NCI-H1436 treated with DMSO at 0.1 percent for 48 hours (cell line): ENCODE data around the gene PRSS53.
"Not testable (repeated sequence)": the region's sequence is repeated elsewhere in the genome, so short reads cannot be mapped to it uniquely, and the experiment has no call there.

ENCODE experiments used
- DNase-seq: peaks from one replicate; lab custom pipeline; 2025; lab: John Stamatoyannopoulos, UW

Gene PRSS53

GRCh38 chr16:31088459-31089183 is at the start of gene PRSS53:
TSS of gene PRSS53 (minus strand) at chr16:31088943. CDS start at chr16:31088809, 134 bp downstream.
- no peak for DNase-seq

DNA sequence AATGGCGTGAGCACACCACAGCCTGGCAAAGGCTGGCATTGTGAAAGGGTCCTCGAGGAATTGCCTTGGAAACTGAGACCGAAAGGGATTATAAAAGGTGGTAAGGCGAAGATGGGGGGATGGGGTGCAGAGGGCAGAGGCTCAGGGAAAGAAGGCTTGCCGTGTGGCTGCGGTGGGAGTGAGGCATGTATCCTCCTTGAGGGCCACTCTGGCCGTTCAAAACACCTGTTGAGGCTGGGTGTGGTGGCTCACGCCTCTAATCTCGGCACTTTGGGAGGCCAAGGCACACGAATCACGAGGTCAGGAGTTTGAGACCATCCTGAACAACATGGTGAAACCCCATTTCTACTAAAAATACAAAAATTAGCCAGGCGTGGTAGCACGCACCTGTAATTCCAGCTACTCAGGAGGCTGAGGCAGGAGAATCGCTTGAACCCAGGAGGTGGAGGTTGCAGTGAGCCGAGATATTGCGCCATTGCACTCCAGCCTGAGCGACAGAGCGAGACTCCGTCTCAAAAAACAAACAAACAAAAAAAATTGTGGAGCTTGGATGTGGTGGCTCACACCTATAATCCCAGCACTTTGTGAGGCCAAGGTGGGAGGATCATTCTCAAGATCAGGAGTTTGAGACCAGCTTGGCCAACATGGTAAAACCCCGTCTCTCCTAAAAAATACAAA is 48.2 kb upstream of the PRSS53 start:
- not testable (repeated sequence) for DNase-seq

DNA sequence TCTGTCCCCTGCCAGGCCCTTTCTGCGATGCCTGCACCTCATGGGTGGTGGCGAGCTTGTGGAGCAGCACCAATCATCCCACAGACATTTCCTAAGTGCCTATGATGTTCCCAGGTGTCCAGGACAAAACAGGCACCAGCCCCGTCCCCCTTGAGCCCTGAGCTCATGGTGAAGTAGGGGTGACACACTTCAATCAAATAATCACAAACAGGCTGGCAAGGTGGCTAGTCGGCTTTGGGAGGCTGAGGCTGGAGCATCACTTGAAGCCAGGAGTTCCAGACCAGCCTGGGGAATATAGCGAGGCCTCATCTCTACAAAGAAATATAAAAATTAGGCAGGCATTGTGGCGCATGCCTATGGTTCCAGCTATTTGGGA is 47.5 kb upstream of the PRSS53 start:
- DNase-seq, result no peak

GRCh38 chr16:31135535-31136286 is 47.0 kb upstream of the PRSS53 start, which contains the start of gene PRSS8:
TSS of gene PRSS8 (minus strand) at chr16:31135727. CDS start at chr16:31135498, 229 bp downstream.
- no peak for DNase-seq

DNA sequence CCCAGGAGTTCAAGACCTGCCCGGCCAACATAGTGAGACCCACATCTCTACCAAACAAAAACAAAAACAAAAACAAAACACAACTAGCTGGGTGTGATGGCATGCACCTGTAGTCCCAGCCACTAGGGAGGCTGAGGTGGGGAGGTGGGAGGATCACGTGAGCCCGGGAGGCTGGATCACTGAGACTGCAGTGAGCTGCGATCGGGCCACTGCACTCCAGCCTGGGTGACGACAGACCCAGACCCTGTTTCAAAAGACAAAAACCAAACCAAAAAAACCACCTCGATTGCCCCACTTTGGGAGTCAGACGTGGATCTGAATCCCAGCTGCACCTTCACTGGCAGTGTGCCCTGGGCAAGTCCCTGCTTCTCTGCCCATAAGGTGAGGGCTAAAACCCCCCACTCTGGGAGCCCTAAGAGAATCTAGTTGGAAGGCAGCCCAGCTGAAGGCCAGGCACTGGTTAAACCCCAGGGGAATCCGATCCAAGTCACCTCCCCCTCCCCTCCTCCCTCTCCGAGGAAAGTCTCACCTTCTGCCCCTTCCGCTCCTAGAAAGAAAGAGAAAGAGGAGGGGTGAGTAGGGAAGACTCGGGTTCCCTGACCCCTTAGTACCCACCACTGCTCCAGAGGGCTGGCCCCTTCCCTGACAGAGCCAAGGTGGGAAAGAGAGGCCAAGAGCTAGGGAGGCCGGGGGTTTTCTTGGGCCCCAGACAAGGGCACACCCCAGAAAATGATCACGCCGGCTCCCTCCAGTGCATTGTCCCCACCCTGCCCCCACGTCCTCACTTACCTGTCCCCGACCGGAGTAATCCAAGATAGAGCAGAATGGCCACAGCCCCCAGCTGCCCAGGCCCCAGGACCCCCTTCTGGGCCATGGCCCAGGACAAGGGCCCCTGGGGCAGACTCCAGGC is 46.1 kb upstream of the PRSS53 start:
- no peak for DNase-seq

DNA sequence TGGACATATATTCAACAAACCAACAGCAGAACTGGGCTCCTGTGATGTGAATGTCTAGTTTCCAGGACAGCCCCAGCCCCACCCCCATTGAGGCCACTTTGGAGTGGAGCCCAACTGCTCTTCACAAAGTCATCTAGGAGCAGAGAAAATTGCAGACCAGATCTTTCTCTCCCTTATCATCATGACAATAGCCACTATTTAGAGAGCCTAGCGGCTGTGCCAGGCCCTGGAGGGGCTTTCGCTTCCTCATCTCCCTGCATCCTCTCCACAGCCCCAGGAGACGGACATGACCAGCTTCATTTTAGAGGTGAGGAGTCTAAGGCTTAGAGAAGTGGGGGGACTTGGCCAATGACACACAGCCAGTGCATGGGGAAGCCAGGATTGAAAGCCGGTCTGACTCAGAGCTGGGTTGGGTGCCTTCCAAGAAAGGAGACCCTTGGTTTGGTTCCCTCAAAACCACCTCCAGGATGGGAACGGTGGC is 45.4 kb upstream of the PRSS53 start:
- no peak for DNase-seq

GRCh38 chr16:31133046-31133501 is 44.3 kb upstream of the PRSS53 start:
- DNase-seq, result no peak

DNA sequence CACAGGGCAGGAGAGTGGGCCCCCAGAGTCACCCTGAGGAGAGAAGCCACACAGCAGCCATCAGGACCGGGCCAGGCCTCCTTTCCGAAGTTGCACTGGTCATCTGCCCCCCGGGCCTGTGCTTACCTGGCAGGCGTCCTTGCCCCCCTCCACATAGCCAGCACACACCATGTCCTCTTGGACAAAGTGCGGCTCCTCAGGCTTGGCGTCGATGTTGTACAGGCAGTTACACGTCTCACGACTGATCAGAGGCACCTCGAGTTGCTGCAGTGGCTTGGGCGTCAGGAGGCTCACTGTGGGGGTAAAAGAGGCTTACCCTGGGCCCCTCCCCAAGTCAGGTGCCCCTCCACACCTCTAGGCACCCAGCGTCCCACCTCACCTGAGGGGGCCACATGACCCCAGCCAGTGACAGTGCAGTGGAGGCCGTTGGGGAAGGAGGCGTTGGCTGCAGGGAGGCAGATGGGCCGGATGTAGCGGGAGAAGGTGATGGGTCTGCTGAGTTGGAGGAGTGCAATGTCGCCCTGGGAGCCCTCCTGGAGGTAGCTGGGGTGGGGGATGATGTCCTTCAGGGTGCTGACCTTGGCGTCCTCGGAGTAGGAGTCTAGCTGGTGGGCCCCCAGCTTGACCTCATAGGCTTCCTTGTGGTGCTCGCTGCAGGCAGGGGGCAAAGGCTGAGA is 43.7 kb upstream of the PRSS53 start:
- DNase-seq, result no peak

GRCh38 chr16:31131841-31132271 is 43.1 kb upstream of the PRSS53 start:
- no peak for DNase-seq

- no peak for DNase-seq
Measured at GRCh38 chr16:31131416-31131815, 42.7 kb upstream of the PRSS53 start.

GRCh38 chr16:31130899-31131298 is 42.2 kb upstream of the PRSS53 start:
- DNase-seq, result no peak

DNA sequence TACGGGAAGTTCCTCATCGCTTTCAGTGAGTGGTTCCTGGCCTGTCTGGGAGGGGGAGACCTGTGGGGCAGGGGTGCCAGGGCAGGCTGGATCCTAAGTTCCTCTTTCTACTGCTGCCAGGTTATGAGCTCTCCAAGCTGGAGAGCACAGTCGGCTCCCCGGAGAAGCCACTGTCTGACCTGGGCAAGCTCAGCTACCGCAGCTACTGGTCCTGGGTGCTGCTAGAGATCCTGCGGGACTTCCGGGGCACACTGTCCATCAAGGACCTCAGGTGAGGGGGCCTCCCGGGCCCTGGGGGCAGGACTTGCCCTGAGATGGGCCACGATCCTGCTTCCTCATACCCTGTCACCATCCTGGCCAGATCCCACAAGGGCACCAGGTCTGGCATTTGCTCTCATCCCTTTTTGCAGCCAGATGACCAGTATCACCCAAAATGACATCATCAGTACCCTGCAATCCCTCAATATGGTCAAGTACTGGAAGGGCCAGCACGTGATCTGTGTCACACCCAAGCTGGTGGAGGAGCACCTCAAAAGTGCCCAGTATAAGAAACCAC is 41.7 kb upstream of the PRSS53 start:
- DNase-seq, result no peak

DNA sequence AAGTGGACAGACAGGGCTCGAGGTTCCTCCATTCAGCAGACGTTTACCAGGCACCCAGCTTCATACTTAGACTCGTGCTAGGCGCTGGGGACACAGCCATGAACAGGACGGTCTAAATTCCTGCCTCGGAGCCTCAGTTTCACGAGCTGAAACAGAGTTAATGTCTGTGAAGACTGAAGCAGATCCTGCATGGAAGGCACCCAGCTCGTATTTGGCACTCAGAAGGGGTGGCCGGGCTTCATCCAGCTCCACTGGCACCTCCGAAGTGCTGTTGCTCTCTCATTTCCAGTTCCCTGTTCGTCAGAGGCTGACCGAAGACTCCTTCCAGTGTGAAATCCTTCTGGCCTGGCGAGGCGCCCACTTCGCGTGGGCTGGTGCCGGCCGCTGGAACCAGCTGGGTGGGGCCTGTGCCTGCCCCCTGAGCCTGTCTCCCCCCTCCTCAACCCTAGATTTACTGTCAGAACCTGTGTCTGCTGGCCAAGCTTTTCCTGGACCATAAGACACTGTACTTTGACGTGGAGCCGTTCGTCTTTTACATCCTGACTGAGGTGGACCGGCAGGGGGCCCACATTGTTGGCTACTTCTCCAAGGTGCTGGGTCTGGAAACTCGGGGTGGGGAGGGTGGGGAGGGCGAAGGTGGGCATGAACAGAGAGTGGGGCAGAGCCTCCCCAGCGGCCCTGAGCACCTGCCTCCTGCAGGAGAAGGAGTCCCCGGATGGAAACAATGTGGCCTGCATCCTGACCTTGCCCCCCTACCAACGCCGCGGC is 41.0 kb upstream of the PRSS53 start:
- no peak for DNase-seq

GRCh38 chr16:31128711-31129567 is 40.2 kb upstream of the PRSS53 start:
- DNase-seq, result no peak

- no peak for DNase-seq
Measured at GRCh38 chr16:31127182-31127581, 38.4 kb upstream of the PRSS53 start.

DNA sequence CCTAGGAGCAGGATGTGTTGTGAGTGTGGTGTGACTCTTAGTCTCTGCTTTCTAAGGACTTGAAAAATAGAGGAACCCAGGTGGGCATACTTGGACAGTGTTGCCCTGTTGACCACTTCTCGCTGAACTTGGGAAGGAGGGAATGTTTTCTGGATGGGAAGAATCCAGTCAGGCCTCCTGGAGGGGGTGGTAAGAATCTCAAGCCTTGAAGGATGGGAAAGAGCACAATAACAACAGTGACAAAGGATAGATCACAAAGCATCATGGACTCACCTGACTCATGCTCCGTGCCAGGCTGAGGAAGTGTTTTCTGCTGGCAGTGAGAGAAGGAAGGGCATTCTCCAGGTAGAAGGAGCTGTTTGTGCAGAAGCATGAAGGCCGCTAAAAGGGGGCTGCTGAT is 37.1 kb upstream of the PRSS53 start:
- DNase-seq, result no peak

GRCh38 chr16:31120129-31120528 is 31.4 kb upstream of the PRSS53 start:
- DNase-seq, result no peak

DNA sequence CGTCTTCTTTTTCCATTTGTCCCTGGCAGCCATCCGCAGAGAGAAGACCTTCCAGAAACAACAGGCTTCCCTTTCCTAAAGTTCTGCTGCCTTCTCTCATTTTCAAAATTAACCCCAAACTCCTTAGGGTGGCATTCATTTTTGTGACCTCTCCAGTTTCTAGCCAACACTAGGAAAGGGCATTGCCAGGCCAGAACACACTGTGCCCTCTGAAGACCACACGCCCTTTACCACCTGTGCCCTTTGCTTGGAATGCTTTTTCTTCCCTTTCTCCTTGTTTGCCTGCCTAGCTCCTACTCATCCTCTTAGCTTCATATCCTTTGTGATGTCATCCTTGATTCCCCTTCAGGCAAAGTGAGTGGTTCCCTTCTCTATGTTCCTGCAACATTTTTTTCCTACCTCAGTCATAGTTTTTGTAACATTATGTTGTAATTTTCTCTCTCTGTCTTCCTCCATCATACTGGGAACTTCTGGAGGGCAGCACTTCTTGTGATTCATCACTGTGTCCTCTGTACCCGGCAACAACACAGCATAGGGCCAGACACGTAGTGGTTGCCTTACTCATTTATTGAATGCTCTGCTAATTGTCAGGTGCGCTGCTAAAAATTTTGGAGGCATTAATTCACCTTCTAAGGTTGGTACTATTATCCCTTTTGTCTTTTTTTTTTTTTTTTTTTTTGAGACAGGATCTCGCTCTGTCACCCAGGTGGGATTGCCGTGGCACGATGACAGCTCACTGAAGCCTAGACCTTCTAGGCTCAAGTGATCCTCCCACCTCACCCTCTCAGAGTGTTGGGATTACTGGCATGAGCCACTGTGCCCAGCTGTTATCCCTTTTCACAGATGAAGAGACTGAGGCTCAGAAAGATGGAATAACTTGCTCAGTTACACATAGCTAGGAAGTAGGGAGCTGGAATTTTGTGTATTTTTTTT is 29.7 kb upstream of the PRSS53 start:
- DNase-seq, result no peak
